ENCODE measurements around the gene LIN7C.
"Not testable (repeated sequence)": the region's sequence is repeated elsewhere in the genome, so short reads cannot be mapped to it uniquely, and the experiment has no call there.

The LIN7C gene

GRCh38 chr11:27468995-27469695, 37.4 kb downstream of the LIN7C start:
- no peak for DNase-seq

GRCh38 chr11:27468209-27468994, 38.2 kb downstream of the LIN7C start:
- no peak for DNase-seq

- DNase-seq = no peak
Measured at GRCh38 chr11:27467181-27467913, 39.2 kb downstream of the LIN7C start.

GRCh38 chr11:27466363-27466762, 40.2 kb downstream of the LIN7C start:
- DNase-seq = no peak

- peak; percentile 9 for DNase-seq
Measured at GRCh38 chr11:27465629-27466028, 40.9 kb downstream of the LIN7C start.

- no peak for DNase-seq
Measured at GRCh38 chr11:27464909-27465308, 41.7 kb downstream of the LIN7C start.

GRCh38 chr11:27464289-27464696, 42.3 kb downstream of the LIN7C start:
- DNase-seq = no peak

GRCh38 chr11:27462543-27462942, 44.0 kb downstream of the LIN7C start:
- DNase-seq = no peak

- DNase-seq = no peak
Measured at GRCh38 chr11:27460158-27460978, 46.2 kb downstream of the LIN7C start.

- DNase-seq = no peak
Measured at GRCh38 chr11:27459191-27459590, 47.4 kb downstream of the LIN7C start.

GRCh38 chr11:27458182-27458581, 48.4 kb downstream of the LIN7C start:
- no peak for DNase-seq

- DNase-seq = no peak
Measured at GRCh38 chr11:27456795-27457329, 49.7 kb downstream of the LIN7C start.

GRCh38 chr11:27456140-27456794, 50.3 kb downstream of the LIN7C start:
- no peak for DNase-seq

GRCh38 chr11:27455667-27456066, 50.9 kb downstream of the LIN7C start:
- no peak for DNase-seq

GRCh38 chr11:27453701-27454100, 52.9 kb downstream of the LIN7C start:
- no peak for DNase-seq

GRCh38 chr11:27452147-27452546, 54.4 kb downstream of the LIN7C start:
- DNase-seq = no peak

- peak; percentile 59 for DNase-seq
Measured at GRCh38 chr11:27451244-27451965, 55.2 kb downstream of the LIN7C start.

- DNase-seq = not testable (repeated sequence)
Measured at GRCh38 chr11:27448184-27448540, 58.4 kb downstream of the LIN7C start.

GRCh38 chr11:27447288-27448183, 59.0 kb downstream of the LIN7C start:
- DNase-seq = no peak

GRCh38 chr11:27445625-27446024, 60.9 kb downstream of the LIN7C start:
- no peak for DNase-seq
